Activated CD8-positive, alpha-beta memory T cell treated with anti-CD3 and anti-CD28 coated beads, Interleukin-2, amount 50 U/mL, for 24 hours (primary cell): ENCODE data around the gene SMARCD3.

Experiments used
- DNase-seq: peaks from one replicate; pipeline ENCODE4 v3.0.0-alpha.2; 2020; ENCODE audit errors: extremely low read depth

The SMARCD3 gene

GRCh38 chr7:151272877-151273276, 24.4 kb upstream of the SMARCD3 start:
- DNase-seq: no peak

DNA sequence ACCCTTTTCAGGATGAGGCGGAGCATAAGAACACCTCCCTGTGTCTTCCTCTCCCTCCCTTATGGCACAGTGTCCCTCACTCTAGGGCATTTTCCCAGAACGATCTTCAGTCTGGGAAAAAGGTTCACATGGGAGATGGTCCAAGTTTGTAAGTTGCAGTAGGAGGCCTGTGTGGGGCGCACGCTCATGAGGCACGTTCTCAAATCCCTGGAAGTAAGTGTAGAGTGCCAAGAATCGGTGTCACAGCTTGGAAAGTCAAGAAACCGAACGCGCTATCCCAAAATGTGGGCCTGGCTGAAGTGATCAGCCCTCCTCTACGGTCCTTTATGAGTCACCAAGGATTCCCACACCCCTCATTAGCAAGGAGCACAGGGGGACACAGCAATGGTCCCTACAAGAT, 23.9 kb upstream of the SMARCD3 start:
- no peak for DNase-seq

- DNase-seq: no peak
Measured at GRCh38 chr7:151271699-151272355, 23.3 kb upstream of the SMARCD3 start.

DNA sequence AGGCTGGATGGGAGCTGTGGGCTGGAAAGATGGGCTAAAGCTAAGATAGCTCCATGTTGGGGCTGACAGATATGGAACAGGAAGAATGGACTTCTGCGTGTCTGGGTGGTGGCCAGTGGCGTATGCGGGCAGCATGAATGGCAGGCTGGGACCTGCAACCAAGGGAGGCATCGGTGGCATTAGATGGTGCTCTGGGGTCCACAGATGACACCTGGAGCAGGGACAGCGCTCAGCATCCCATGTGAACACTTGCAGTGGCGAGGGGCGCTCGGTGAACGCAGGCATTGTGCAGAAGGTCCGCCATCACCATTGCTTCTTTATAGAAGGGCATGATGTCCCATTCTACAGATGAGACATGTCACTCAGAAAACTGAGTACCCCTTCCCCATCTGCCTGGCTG, 21.0 kb upstream of the SMARCD3 start:
- DNase-seq: no peak

GRCh38 chr7:151265351-151265931, 16.9 kb upstream of the SMARCD3 start:
- no peak for DNase-seq

GRCh38 chr7:151264615-151265014, 16.1 kb upstream of the SMARCD3 start:
- DNase-seq: no peak

DNA sequence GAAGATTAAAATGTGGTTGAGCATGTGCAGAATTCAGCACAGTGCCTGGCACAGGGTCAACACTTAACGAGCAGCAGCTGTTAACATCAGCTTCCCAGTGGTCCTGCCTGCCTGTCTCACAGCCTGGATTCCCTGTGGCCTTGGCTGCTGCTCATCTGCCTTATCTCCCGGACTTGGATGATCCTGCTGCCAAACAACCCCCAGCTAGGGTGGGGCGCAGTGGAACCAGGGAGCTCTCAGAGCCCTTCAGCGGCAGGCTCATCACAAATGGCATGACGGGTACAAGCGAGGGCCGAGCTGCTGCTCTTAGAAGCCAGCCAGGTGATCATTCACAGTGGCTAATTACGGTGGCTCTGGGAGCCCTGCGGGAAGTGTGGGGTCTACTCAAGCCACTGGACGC, 13.0 kb upstream of the SMARCD3 start:
- DNase-seq: no peak

DNA sequence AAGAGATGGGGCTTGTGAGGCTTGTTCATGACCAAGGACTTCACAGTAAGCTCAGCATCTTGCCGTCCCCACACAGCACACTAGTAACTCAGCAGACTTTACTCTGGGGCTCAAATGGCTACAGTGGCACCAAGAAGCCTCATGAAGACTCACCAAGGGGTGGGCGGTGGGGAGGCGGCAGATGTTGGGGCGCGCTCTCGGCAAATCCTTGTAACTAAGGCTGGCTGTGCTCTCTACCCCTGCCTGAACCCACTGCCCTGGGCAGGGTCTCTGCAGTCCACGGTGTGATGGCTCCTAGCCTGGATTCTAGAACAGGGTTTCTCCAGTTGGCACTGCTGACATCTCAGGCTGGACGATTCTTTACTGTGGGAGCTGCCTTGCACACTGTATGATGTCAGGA, 12.4 kb upstream of the SMARCD3 start:
- DNase-seq: no peak

DNA sequence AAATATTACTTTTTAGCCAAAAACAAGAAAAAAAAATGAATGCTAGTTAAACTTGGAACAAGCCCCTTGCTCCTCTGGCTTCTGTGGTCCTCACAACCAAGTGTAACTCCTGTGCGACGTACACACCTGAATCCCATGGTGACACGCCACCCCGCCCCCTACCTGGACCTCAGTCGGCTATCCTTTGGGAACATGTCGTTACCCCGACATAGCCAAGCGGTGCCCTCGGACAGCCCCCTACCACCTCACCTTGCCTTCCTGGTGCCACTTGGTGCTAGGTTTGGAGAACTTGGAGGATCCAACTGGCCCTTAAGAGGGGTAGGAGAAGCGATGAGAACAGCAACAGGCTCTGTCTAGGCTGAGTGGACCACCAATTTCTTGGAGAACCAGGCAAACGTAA, 12.0 kb upstream of the SMARCD3 start:
- no peak for DNase-seq

DNA sequence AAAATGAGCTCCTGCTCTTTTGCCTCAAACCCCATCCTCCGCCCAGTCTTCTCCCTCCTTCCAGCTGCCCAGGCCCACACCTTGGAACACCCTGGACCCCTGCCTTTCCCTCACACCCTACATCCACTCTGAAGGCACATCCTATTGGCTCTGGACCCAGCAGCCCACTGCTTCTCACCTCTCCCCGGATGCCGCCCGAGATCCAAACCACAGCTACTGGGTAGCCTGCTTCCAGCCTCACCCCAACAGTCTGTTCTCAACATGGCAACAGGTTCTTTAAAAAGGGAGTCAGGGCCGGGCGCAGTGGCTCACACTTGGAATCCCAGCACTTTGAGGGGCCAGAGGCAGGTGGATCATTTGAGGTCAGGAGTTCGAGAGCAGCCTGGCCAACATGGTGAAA, 9.5 kb upstream of the SMARCD3 start:
- DNase-seq: no peak

- no peak for DNase-seq
Measured at GRCh38 chr7:151256410-151257045, 8.0 kb upstream of the SMARCD3 start.

DNA sequence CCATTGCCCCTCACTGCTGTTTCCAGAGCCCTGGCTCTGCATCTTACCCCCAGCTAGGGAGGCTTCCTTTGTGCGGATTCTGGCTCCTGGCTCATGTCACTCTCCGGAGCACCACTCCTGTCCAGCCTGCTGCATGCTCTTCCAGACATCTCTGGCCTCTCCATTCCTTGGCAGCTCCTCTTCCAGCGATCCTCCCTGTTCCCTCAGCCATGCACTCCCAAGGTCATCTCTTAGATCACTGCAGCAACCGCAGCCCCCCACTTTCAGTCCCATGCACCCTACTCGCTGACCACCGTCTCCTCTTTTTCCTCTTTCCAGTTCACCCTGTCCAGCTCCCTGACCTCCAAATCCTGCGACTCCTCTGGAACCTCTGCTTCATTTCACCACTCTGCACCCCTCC, 6.9 kb upstream of the SMARCD3 start:
- DNase-seq: no peak

DNA sequence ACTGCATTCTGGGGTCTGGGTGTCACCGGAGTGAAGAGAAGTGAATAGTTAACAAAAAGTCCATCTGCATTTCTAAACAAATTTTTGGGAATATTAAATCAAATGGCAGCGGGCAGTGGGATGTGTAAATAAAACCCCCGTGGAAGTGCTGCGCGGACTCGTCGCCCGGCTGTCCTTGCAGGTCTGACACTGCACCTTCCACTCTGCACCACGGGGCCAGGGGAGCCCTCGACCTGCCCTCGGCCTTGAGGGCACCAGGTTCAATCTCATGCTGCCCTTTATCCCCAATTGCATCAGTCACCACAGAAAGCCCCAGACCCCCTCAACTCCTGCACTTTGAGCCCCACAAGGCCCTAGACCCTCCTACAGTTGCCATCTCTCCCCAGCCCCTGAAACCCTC, 6.4 kb upstream of the SMARCD3 start:
- DNase-seq: no peak

DNA sequence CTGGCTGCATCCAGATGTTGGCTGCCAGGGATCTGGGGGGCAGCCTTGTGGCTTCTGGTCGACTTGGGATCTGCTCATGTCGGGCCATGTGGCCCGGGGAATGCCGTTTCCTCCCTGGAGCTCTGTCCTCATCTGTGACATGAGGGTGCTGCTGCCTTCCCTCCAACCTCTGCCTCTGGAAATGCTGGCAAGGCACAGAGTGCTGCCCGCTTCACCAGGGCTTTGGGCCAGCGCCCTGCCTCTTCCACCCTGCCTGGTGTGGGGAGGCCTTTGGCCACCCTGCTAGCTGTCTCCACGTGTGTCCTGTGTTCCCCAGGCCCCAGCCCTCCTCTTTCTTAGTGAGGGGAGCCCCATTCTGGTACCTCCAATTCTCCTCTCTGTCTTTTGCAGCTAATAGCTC, 5.8 kb upstream of the SMARCD3 start:
- no peak for DNase-seq

DNA sequence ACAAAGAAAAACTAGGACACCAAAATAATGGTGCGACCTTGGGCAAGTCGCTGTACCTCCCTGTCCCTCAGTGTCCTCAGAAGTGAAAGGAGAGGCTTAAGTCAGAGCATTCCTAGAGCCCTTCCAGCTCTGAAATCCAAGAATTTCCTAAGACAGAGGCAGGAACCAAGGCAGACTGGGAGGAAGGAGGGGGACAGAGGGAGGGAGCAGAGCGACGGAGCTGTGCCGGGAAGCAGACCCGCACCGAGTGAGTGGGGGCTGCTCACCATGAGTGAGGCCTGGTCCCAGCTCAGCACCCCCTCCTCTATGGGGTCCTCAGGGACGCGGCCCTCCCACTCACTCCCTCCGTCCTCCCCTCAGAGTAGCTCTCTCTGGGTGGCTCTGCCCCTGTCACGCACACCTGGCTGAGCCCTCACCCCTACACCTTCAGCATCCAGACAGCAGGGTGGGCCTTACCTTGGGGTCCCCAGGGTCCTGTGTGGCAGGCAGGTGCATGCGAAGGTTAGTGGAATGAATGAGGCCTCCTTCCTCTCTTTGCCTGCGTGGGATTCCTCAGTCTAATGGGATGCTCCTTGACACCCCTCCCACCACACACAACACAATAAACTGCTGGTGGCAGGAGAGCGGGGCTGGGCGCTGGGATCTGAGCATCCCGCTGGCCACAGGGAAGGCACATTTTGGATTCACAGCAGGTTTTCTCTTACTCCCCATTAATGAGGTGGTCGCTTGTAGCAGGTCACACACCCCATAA, 4.6 kb upstream of the SMARCD3 start:
- DNase-seq: no peak

DNA sequence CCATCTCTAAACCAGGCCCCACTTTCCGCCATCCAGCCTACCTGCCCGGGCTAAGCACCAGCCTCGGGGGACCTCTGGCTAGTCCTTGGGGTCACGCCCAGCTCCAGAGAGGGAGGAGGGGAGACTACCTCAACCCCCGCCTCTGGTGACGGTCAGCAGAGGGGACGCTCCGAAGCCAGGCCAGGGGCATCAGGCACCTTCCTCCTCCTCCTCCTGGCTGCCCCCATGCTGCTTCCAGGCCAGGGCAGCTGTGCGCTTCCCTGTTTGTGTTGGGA, 4.0 kb upstream of the SMARCD3 start:
- DNase-seq: no peak

DNA sequence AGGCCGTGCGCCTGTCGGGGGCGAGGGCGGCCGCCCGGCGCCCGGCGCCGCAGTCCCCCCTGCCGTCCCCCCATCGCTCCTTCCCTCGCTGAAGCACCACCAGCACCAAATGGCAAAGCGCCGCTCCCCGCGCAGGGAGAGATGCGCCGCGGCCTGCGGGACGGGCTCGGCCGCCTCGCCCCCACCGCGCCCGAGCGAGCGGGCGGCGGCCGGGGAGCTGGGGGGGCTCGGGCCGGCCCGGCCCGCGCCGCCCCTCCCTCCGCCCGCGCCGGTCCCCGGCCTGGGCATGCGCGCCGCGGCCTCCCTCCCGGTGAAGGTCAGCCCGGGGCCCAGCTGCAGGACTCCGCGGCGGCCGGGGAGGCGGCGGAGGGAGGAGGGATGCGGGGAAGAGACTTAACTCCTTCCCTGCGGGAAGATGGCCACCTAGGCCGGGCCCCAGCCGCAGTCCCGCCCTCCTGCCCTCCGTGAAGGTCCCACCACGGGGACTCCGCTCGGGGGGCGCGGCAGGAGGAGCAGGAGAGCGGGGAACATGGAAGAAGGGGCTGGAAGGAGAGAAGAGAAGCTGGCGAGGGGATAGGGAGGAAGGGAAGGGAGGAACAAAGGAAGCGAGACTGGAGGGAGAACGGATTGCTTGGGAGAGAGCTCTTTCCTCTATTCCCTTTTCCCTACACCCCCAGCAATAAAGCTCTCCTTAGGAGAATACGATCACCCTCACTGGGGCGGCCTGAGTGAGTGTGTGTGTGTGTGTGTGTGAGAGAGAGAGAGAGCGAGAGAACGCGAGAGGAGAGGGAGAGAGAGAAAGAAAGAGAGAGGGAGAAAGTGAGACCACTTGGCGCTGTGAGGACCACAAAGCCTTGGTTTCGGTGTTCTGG, 3.4 kb upstream of the SMARCD3 start:
- no peak for DNase-seq

GRCh38 chr7:151251328-151251688, 2.8 kb upstream of the SMARCD3 start:
- no peak for DNase-seq

- DNase-seq: no peak
Measured at GRCh38 chr7:151250181-151251132, 2.0 kb upstream of the SMARCD3 start.

DNA sequence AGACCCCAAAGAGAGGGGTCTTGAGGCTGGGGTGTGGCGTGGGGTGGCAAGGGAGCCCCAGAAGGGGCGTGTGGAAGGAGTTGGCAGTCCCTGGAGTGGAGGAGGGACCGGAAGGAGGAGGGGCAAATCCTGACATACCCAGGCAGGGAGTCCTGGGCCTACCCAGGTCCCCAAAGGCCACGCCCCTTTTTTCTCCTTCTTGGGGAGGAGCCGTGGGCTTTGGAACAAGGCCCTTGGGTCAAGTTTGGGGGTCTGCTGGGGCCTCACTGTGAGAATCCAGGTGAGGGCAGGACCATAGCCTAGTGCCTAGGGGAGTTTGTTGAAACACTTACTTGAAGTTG, 1.2 kb upstream of the SMARCD3 start:
- no peak for DNase-seq

- no peak for DNase-seq
Measured at GRCh38 chr7:151249034-151249731, 689 bp upstream of the SMARCD3 start.
